IMR-90 (cell line): ENCODE data around the gene OSBPL9. TPM values are rescaled to one million over a fixed set of nuclear protein-coding genes. Genes with fewer than 3 reads are reported as not detected.
A peak's percentile ranks its signal among the peaks of the same experiment; 100 is the strongest.

Source experiments
- ATAC-seq: fragments of 200-7000 bp; cut with Tn5 transposase; 2 replicates; pipeline ENCODE4 v1.9.1; 2020; ENCODE audit warnings: low read depth, mild to moderate bottlenecking, moderate library complexity
- BruUV-seq: library from RNA; stranded (reverse); fragments of 400-500 nt; replicated peaks from 2 replicates; lab custom pipeline; 2021; lab: Mats Ljungman, UMichigan
- CTCF ChIA-PET: fragments of 300-600 bp; formaldehyde crosslinking; extraction: SDS; loops from one replicate; lab custom pipeline; 2021; ENCODE audit warnings: antibody characterized with exemption; lab: Yijun Ruan, JAX
- POLR2A ChIA-PET: fragments of 300-600 bp; sonication (Branson Sonifier 250); formaldehyde crosslinking; loops from one replicate; lab custom pipeline; 2022; ENCODE audit warnings: antibody characterized with exemption; ENCODE audit not compliant: unreplicated experiment; lab: Charles Lee
- DNase-seq: peaks from one replicate; pipeline ENCODE4 v3.0.0; 2013
- H2AFZ ChIP-seq: replicated peaks from 2 replicates; pipeline ENCODE3; 2013; ENCODE audit warnings: low read length, mild to moderate bottlenecking; ENCODE audit not compliant: poor library complexity
- H2AK5ac ChIP-seq: 2 replicates; pipeline ENCODE4 v1.6.1; 2013; ENCODE audit warnings: low read depth, low read length, inconsistent platforms
- H2AK9ac ChIP-seq: replicated peaks from 2 replicates; pipeline ENCODE3; 2013; ENCODE audit warnings: mild to moderate bottlenecking, low read depth, low read length, moderate library complexity; ENCODE audit not compliant: poor library complexity
- H2BK120ac ChIP-seq: 2 replicates; pipeline ENCODE4 v1.6.1; 2013; ENCODE audit warnings: low read depth, low read length, inconsistent platforms
- H2BK15ac ChIP-seq: 3 replicates; pipeline ENCODE4 v1.6.1; 2013; ENCODE audit warnings: low read depth, low read length, inconsistent platforms
- H2BK20ac ChIP-seq: 2 replicates; pipeline ENCODE4 v1.6.1; 2013; ENCODE audit warnings: low read depth, mild to moderate bottlenecking, inconsistent platforms, low read length, moderate library complexity
- H2BK5ac ChIP-seq: 2 replicates; pipeline ENCODE4 v1.6.1; 2013; ENCODE audit warnings: mild to moderate bottlenecking, low read depth, low read length, inconsistent platforms; ENCODE audit not compliant: poor library complexity, severe bottlenecking
- H3K14ac ChIP-seq: replicated peaks from 2 replicates; pipeline ENCODE4 v1.6.1; 2013; ENCODE audit warnings: low read depth, low read length, inconsistent platforms
- H3K18ac ChIP-seq: 2 replicates; pipeline ENCODE4 v1.6.1; 2013; ENCODE audit warnings: low read depth, low read length, control low read depth
- H3K23ac ChIP-seq: 2 replicates; pipeline ENCODE4 v1.6.1; 2013; ENCODE audit warnings: low read depth, low read length, inconsistent platforms
- H3K27ac ChIP-seq: 2 replicates; pipeline ENCODE4 v1.5.1; 2013; ENCODE audit warnings: mild to moderate bottlenecking, control low read depth, low read length; ENCODE audit not compliant: insufficient read depth
- H3K27me3 ChIP-seq: 2 replicates; pipeline ENCODE4 v1.6.1; 2013; ENCODE audit warnings: low read length; ENCODE audit not compliant: control insufficient read depth, insufficient read depth
- H3K36me3 ChIP-seq: 2 replicates; pipeline ENCODE4 v1.6.1; 2013; ENCODE audit warnings: low read length, mixed read lengths; ENCODE audit not compliant: control insufficient read depth, insufficient read depth
- H3K4ac ChIP-seq: 2 replicates; pipeline ENCODE4 v1.6.1; 2013; ENCODE audit warnings: low read depth, low read length, inconsistent platforms
- H3K4me1 ChIP-seq: 2 replicates; pipeline ENCODE4 v1.6.1; 2013; ENCODE audit warnings: low read length, mixed read lengths; ENCODE audit not compliant: control insufficient read depth, insufficient read depth
- H3K4me2 ChIP-seq: 2 replicates; pipeline ENCODE4 v1.6.1; 2013; ENCODE audit warnings: low read depth, mild to moderate bottlenecking, control low read depth, low read length, moderate library complexity
- H3K4me3 ChIP-seq: 2 replicates; pipeline ENCODE4 v1.5.1; 2013; ENCODE audit warnings: low read depth, mild to moderate bottlenecking, control low read depth, low read length, moderate library complexity; ENCODE audit not compliant: insufficient read depth
- H3K56ac ChIP-seq: 2 replicates; pipeline ENCODE4 v1.6.1; 2013; ENCODE audit warnings: low read length, inconsistent platforms; ENCODE audit not compliant: insufficient read depth; ENCODE audit errors: extremely low read depth
- H3K79me1 ChIP-seq, 2 experiments: 2 replicates each; pipeline ENCODE4 v1.6.1; 2013; ENCODE audit warnings: low read length in 2 of 2, inconsistent platforms in 1 of 2, low read depth in 1 of 2
- H3K9ac ChIP-seq: 2 replicates; pipeline ENCODE4 v1.6.1; 2013; ENCODE audit warnings: low read depth, low read length, control low read depth
- H3K9me1 ChIP-seq: 2 replicates; pipeline ENCODE4 v1.6.1; 2013; ENCODE audit warnings: low read length, inconsistent platforms; ENCODE audit not compliant: insufficient read depth
- H3K9me3 ChIP-seq: 2 replicates; pipeline ENCODE4 v1.6.1; 2013; ENCODE audit warnings: low read length; ENCODE audit not compliant: control insufficient read depth, insufficient read depth
- H4K20me1 ChIP-seq: 2 replicates; pipeline ENCODE4 v1.6.1; 2013; ENCODE audit warnings: low read length, inconsistent platforms; ENCODE audit not compliant: insufficient read depth
- H4K5ac ChIP-seq: 2 replicates; pipeline ENCODE4 v1.6.1; 2013; ENCODE audit warnings: mild to moderate bottlenecking, low read depth, low read length, control low read depth
- H4K8ac ChIP-seq, 2 experiments: 2 replicates each; pipeline ENCODE4 v1.6.1; 2013; ENCODE audit warnings: low read depth in 2 of 2, low read length in 2 of 2, control low read depth in 1 of 2, inconsistent platforms in 1 of 2
- H4K91ac ChIP-seq: 2 replicates; pipeline ENCODE4 v1.6.1; 2013; ENCODE audit warnings: low read depth, low read length, inconsistent platforms; ENCODE audit not compliant: insufficient read depth
- CEBPB ChIP-seq: IDR thresholded peaks from 2 replicates; pipeline ENCODE4 v1.6.1; 2012; ENCODE audit warnings: low read depth, low read length, improper control_type of control experiment
- CHD1 ChIP-seq: IDR thresholded peaks from 2 replicates; pipeline ENCODE4 v1.6.1; 2012; ENCODE audit warnings: low read depth, low read length, improper control_type of control experiment
- MAFK ChIP-seq: IDR thresholded peaks from 2 replicates; pipeline ENCODE4 v1.6.1; 2012; ENCODE audit warnings: low read depth, low read length, improper control_type of control experiment
- MAZ ChIP-seq: IDR thresholded peaks from 2 replicates; pipeline ENCODE4 v1.6.1; 2012; ENCODE audit warnings: low read depth, mild to moderate bottlenecking, low read length, improper control_type of control experiment, moderate library complexity, borderline replicate concordance
- NFE2L2 ChIP-seq: fragments of 150-350 bp; IDR thresholded peaks from 2 replicates; pipeline ENCODE4 v1.6.1; 2016; ENCODE audit warnings: low read depth, mild to moderate bottlenecking, low read length
- WGBS, 2 experiments: methylation state at CpG; one replicate each; pipeline versions ENCODE4 v1.1.5 to v1.1.7; 2013; ENCODE audit warnings: missing lambda C conversion rate in 2 of 2; ENCODE audit not compliant: insufficient read length in 1 of 2; ENCODE audit errors: extremely low coverage in 2 of 2; 5-methylcytosine and 5-hydroxymethylcytosine counted together
- dilution Hi-C: fragments of 300-500 bp; cut with HindIII; formaldehyde crosslinking; loops from one replicate; pipeline ENCODE4 v1.14.3; 2018; ENCODE audit warnings: low sequenced_read_pairs; ENCODE audit not compliant: unreplicated experiment
- in situ Hi-C: fragments of 300-500 bp; cut with MboI; formaldehyde crosslinking; loops from 3 replicates; pipeline ENCODE4 v1.14.3; 2019; ENCODE audit warnings: low sequenced_read_pairs, inconsistent platforms, mixed read lengths
- intact Hi-C: fragments of 100-400 bp; cut with micrococcal nuclease; formaldehyde crosslinking; loops from 2 replicates; pipeline ENCODE4 v1.10.0; 2022
- polyA plus RNA-seq, 3 experiments: library from polyadenylated mRNA; depleted of rRNA; stranded (reverse); fragments of >200 nt; gene quantifications; 2 replicates each; pipeline ENCODE4 v1.2.3, GENCODE V29; 2012; ENCODE audit warnings: low replicate concordance in 1 of 3
- total RNA-seq: library from RNA; depleted of rRNA; stranded (reverse); fragments of >200 nt; gene quantifications from 2 replicates; pipeline ENCODE4 v1.2.3, GENCODE V29; 2012

Gene OSBPL9
- total and polyA plus RNA-seq, 2 of the 4 experiments (the other 2 are of a cell fraction): 51.4 to 127 TPM

- H3K9me1 ChIP-seq: peaks cover 18% of the 10 kb centered on the region
- H3K9me3 ChIP-seq: no peaks in the 10 kb centered on the region
- no peak overlapping the region for H3K56ac ChIP-seq
- peak overlapping the region; percentile 61; the same call in 2 of the 3 replicates for H2BK15ac ChIP-seq
- H4K8ac ChIP-seq: peak overlapping the region; percentile 47 to 82; a peak in 3 of 4 replicates
- peak overlapping the region; percentile 61; the same call in 1 of the 2 replicates for H4K5ac ChIP-seq
- no TSS peak for BruUV-seq
- H3K4ac ChIP-seq: peak overlapping the region; percentile 73
- peak overlapping the region; percentile 14 for H2AK5ac ChIP-seq
- peak overlapping the region; percentile 74; the same call in 1 of the 2 replicates for H3K18ac ChIP-seq
- H3K14ac ChIP-seq: peak overlapping the region; percentile 72
- peak overlapping the region; percentile 53; the same call in 1 of the 2 replicates for H3K9ac ChIP-seq
- H2BK120ac ChIP-seq: peak overlapping the region; percentile 76
- H3K27ac ChIP-seq: no peak overlapping the region
- H2BK20ac ChIP-seq: peak overlapping the region; percentile 55
- H2AFZ ChIP-seq: no peak overlapping the region
- no peak overlapping the region for H3K4me3 ChIP-seq
- peak overlapping the region; percentile 25 for H3K23ac ChIP-seq
- H2BK5ac ChIP-seq: peak overlapping the region; percentile 42
- CTCF ChIA-PET: interaction anchor here (1.0 kb wide), 1 partner anchor 18 kb away, joined by 3 read pairs; no protein-coding TSS in a partner anchor
- H2AK9ac ChIP-seq: no peak overlapping the region
- H4K91ac ChIP-seq: peak overlapping the region; percentile 71; the same call in 1 of the 2 replicates
- in situ Hi-C loops: no loop called here
- no peaks in the 10 kb centered on the region for H3K36me3 ChIP-seq
- H3K4me2 ChIP-seq: peak overlapping the region; percentile 3; the same call in 1 of the 2 replicates
- peak; percentile 61 for TF ChIP-seq NFE2L2
- no peak for TF ChIP-seq MAZ
- TF ChIP-seq MAFK: peak; percentile 36; the same call in 1 of the 2 replicates
- no peak for TF ChIP-seq CEBPB
- TF ChIP-seq CHD1: no peak
- POLR2A ChIA-PET: no interaction called here
- H4K20me1 ChIP-seq: no peaks in the 10 kb centered on the region; the same call in 1 of the 2 replicates
- 20% methylated on average over 1 of the region's 4 CpGs; no CpG with 5 or more reads in 1 of the 2 experiments for WGBS, 2 experiments
- peaks cover 44 to 67% of the 10 kb centered on the region in 2 experiments for H3K79me1 ChIP-seq
- H3K27me3 ChIP-seq: no peaks in the 10 kb centered on the region
- dilution Hi-C loops: no loop called here
- DNase-seq: no peak
- no peak for ATAC-seq
- intact Hi-C loops: no loop called here
- peaks cover 19% of the 10 kb centered on the region for H3K4me1 ChIP-seq
Measured at GRCh38 chr1:51669272-51669671, 52.4 kb downstream of the OSBPL9 start.
